HEK293 (cell line): ENCODE data around the gene ABI3BP.

Experiments used
- CTCF ChIA-PET: fragments of 350-600 bp; formaldehyde crosslinking; extraction: SDS; loops from one replicate; lab custom pipeline; 2021; ENCODE audit warnings: antibody characterized with exemption; lab: Yijun Ruan, JAX
- POLR2A ChIA-PET: fragments of 300-600 bp; formaldehyde crosslinking; extraction: SDS; loops from one replicate; lab custom pipeline; 2020; ENCODE audit warnings: antibody characterized with exemption, inconsistent platforms; lab: Yijun Ruan, JAX
- H3K27ac ChIP-seq: fragments of 200-500 bp; sonication (Bioruptor generic); 2 replicates; pipeline ENCODE4 v1.5.1; 2014; ENCODE audit warnings: low read depth, low read length, control low read depth, inconsistent platforms; ENCODE audit errors: extremely low read depth
- H3K36me3 ChIP-seq, 2 experiments: fragments of 200-500 bp in 1 of 2; sonication (Bioruptor generic) in 1 of 2; 1 replicate in 1 of 2; 2 replicates in 1 of 2; pipeline ENCODE4 v1.5.1; 2014 to 2017; ENCODE audit warnings: inconsistent platforms in 2 of 2, low read length in 2 of 2; ENCODE audit not compliant: control insufficient read depth in 2 of 2, insufficient read depth in 1 of 2
- H3K4me1 ChIP-seq: fragments of 200-500 bp; sonication (Bioruptor generic); 2 replicates; pipeline ENCODE4 v1.5.1; 2014; ENCODE audit warnings: mild to moderate bottlenecking, low read length, inconsistent platforms; ENCODE audit not compliant: control insufficient read depth, insufficient read depth
- H3K4me3 ChIP-seq: 2 replicates; pipeline ENCODE4 v1.5.1; 2011; ENCODE audit warnings: low read depth, mild to moderate bottlenecking, control low read depth, low read length, moderate library complexity
- H3K9me3 ChIP-seq: fragments of 200-500 bp; sonication (Bioruptor generic); 2 replicates; pipeline ENCODE4 v1.5.1; 2014; ENCODE audit warnings: low read depth, low read length, inconsistent platforms; ENCODE audit not compliant: control insufficient read depth, insufficient read depth
- HOXC10 ChIP-seq: sonication (generic); formaldehyde crosslinking; IDR thresholded peaks from 2 replicates; pipeline ENCODE4 v1.8.1; 2023; ENCODE audit warnings: mild to moderate bottlenecking, missing genetic modification reagents
- PRDM10 ChIP-seq: fragments of 450-650 bp; formaldehyde crosslinking; IDR thresholded peaks from 2 replicates; pipeline ENCODE4 v1.5.1; 2016; ENCODE audit warnings: missing biosample characterization, missing genetic modification characterization
- PRDM6 ChIP-seq: fragments of 450-650 bp; formaldehyde crosslinking; IDR thresholded peaks from 2 replicates; pipeline ENCODE4 v1.5.1; 2017; ENCODE audit warnings: missing biosample characterization, missing genetic modification characterization
- SALL2 ChIP-seq: fragments of 450-650 bp; formaldehyde crosslinking; IDR thresholded peaks from 2 replicates; pipeline ENCODE4 v1.5.0; 2017; ENCODE audit warnings: missing biosample characterization, mild to moderate bottlenecking, missing genetic modification characterization, borderline replicate concordance
- ZBTB26 ChIP-seq: fragments of 450-650 bp; formaldehyde crosslinking; optimal IDR thresholded peaks from 2 replicates; pipeline ENCODE3; 2016; ENCODE audit warnings: missing biosample characterization, mild to moderate bottlenecking, missing genetic modification characterization
- ZEB2 ChIP-seq: fragments of 450-650 bp; formaldehyde crosslinking; IDR thresholded peaks from 2 replicates; pipeline ENCODE4 v1.5.1; 2016; ENCODE audit warnings: missing biosample characterization, missing genetic modification characterization
- ZFHX2 ChIP-seq: fragments of 450-650 bp; formaldehyde crosslinking; conservative IDR thresholded peaks from 2 replicates; pipeline ENCODE4 v1.5.1; 2016; ENCODE audit warnings: missing biosample characterization, missing genetic modification characterization
- ZFP37 ChIP-seq: fragments of 450-650 bp; formaldehyde crosslinking; IDR thresholded peaks from 2 replicates; pipeline ENCODE4 v1.5.1; 2016; ENCODE audit warnings: missing biosample characterization, missing genetic modification characterization
- ZNF19 ChIP-seq: fragments of 450-650 bp; formaldehyde crosslinking; IDR thresholded peaks from 2 replicates; pipeline ENCODE4; 2016; ENCODE audit warnings: missing biosample characterization, missing genetic modification characterization, low read depth
- ZNF2 ChIP-seq: fragments of 450-650 bp; formaldehyde crosslinking; IDR thresholded peaks from 2 replicates; pipeline ENCODE4 v1.5.1; 2016; ENCODE audit warnings: missing biosample characterization, missing genetic modification characterization
- ZNF211 ChIP-seq: fragments of 450-650 bp; formaldehyde crosslinking; IDR thresholded peaks from 2 replicates; pipeline ENCODE4 v1.5.1; 2016; ENCODE audit warnings: low read depth, missing biosample characterization, missing genetic modification characterization
- ZNF214 ChIP-seq: fragments of 450-650 bp; formaldehyde crosslinking; IDR thresholded peaks from 2 replicates; pipeline ENCODE4 v1.5.1; 2017; ENCODE audit warnings: missing biosample characterization, mild to moderate bottlenecking, missing genetic modification characterization, borderline replicate concordance
- ZNF221 ChIP-seq: fragments of 450-650 bp; formaldehyde crosslinking; IDR thresholded peaks from 2 replicates; pipeline ENCODE4 v1.5.1; 2017; ENCODE audit warnings: missing biosample characterization, missing genetic modification characterization, borderline replicate concordance
- ZNF23 ChIP-seq: fragments of 450-650 bp; formaldehyde crosslinking; IDR thresholded peaks from 2 replicates; pipeline ENCODE4 v1.5.1; 2016; ENCODE audit warnings: missing biosample characterization, missing genetic modification characterization, borderline replicate concordance
- ZNF24 ChIP-seq: fragments of 450-650 bp; formaldehyde crosslinking; IDR thresholded peaks from 2 replicates; pipeline ENCODE4 v1.5.1; 2016; ENCODE audit warnings: missing biosample characterization, missing genetic modification characterization
- ZNF266 ChIP-seq: fragments of 450-650 bp; formaldehyde crosslinking; IDR thresholded peaks from 2 replicates; pipeline ENCODE4 v1.5.1; 2016; ENCODE audit warnings: missing biosample characterization, missing genetic modification characterization, low read depth
- ZNF335 ChIP-seq: fragments of 450-650 bp; formaldehyde crosslinking; conservative IDR thresholded peaks from 2 replicates; pipeline ENCODE4 v1.5.1; 2016; ENCODE audit warnings: missing biosample characterization, missing genetic modification characterization
- ZNF488 ChIP-seq: fragments of 450-650 bp; formaldehyde crosslinking; IDR thresholded peaks from 2 replicates; pipeline ENCODE4 v1.5.1; 2016; ENCODE audit warnings: missing biosample characterization, missing genetic modification characterization
- ZNF558 ChIP-seq: fragments of 450-650 bp; formaldehyde crosslinking; IDR thresholded peaks from 2 replicates; pipeline ENCODE4 v1.5.1; 2016; ENCODE audit warnings: missing biosample characterization, missing genetic modification characterization
- ZNF561 ChIP-seq: fragments of 450-650 bp; IDR thresholded peaks from 2 replicates; pipeline ENCODE4 v1.5.1; 2018; ENCODE audit warnings: missing biosample characterization, missing genetic modification characterization, borderline replicate concordance
- ZNF585B ChIP-seq: fragments of 450-650 bp; formaldehyde crosslinking; IDR thresholded peaks from 2 replicates; pipeline ENCODE4 v1.5.1; 2016; ENCODE audit warnings: missing biosample characterization, missing genetic modification characterization
- ZNF621 ChIP-seq: fragments of 450-650 bp; formaldehyde crosslinking; IDR thresholded peaks from 2 replicates; pipeline ENCODE4 v1.5.1; 2017; ENCODE audit warnings: missing biosample characterization, missing genetic modification characterization
- ZNF626 ChIP-seq: fragments of 450-650 bp; sonication (Bioruptor Pico); formaldehyde crosslinking; IDR thresholded peaks from 2 replicates; pipeline ENCODE4 v1.5.1; 2018; ENCODE audit warnings: missing biosample characterization, missing genetic modification characterization, inconsistent platforms
- ZNF645 ChIP-seq: fragments of 450-650 bp; formaldehyde crosslinking; IDR thresholded peaks from 2 replicates; pipeline ENCODE4; 2016; ENCODE audit warnings: missing biosample characterization, missing genetic modification characterization
- ZNF660 ChIP-seq: fragments of 450-650 bp; IDR thresholded peaks from 2 replicates; pipeline ENCODE4 v1.5.1; 2018; ENCODE audit warnings: missing biosample characterization, mild to moderate bottlenecking, missing genetic modification characterization
- ZSCAN16 ChIP-seq: fragments of 450-650 bp; formaldehyde crosslinking; IDR thresholded peaks from 2 replicates; pipeline ENCODE4 v1.5.1; 2016; ENCODE audit warnings: missing biosample characterization, missing genetic modification characterization

Gene ABI3BP

GRCh38 chr3:100833483-100833882, 159.7 kb downstream of the ABI3BP start:
- Histone ChIP-seq H3K9me3 (no peaks in the 10 kb centered on the region), H3K4me3 (no peak overlapping the region), H3K27ac (no peak overlapping the region), H3K36me3 (no peaks in the 10 kb centered on the region), H3K4me1 (no peaks in the 10 kb centered on the region)
- POLR2A ChIA-PET: no interaction called here
- CTCF ChIA-PET: no interaction called here
- TF ChIP-seq ZNF266 (tag by site-specific recombination) (no peak), PRDM10 (tag by site-specific recombination) (no peak), ZNF660 (no peak), ZNF561 (tag by site-specific recombination) (no peak), ZNF2 (tag by site-specific recombination) (no peak), ZNF19 (no peak), ZSCAN16 (tag by site-specific recombination) (no peak), ZNF558 (no peak), ZNF24 (tag by site-specific recombination) (no peak), HOXC10 (CRISPR knock-in tag) (no peak), ZEB2 (tag by site-specific recombination) (no peak), ZBTB26 (tag by site-specific recombination) (no peak), ZFHX2 (tag by site-specific recombination) (no peak), ZNF585B (no peak), ZNF211 (no peak), PRDM6 (no peak), ZNF335 (tag by site-specific recombination) (no peak), ZNF621 (no peak), ZNF488 (no peak), ZNF626 (tag by site-specific recombination) (no peak)

- CTCF ChIA-PET: no interaction called here
- POLR2A ChIA-PET: interaction anchor here (0.5 kb wide), 1 partner anchor 35 kb away, joined by 3 read pairs; no protein-coding TSS in a partner anchor
- Histone ChIP-seq H3K27ac (no peak overlapping the region), H3K4me1 (no peaks in the 10 kb centered on the region), H3K4me3 (no peak overlapping the region), H3K36me3 (no peaks in the 10 kb centered on the region), H3K9me3 (no peaks in the 10 kb centered on the region)
- TF ChIP-seq ZNF645 (no peak), ZNF23 (tag by site-specific recombination) (no peak), SALL2 (no peak), ZNF214 (tag by site-specific recombination) (no peak), ZNF221 (tag by site-specific recombination) (no peak), ZSCAN16 (tag by site-specific recombination) (no peak), ZFP37 (tag by site-specific recombination) (no peak)
These were observed 161.6 kb downstream of the ABI3BP start for GRCh38 chr3:100831629-100832028.
